Ovary (tissue), 9 donors: Measurements from ENCODE around the gene LSP1. TPM values are rescaled to one million over a fixed set of nuclear protein-coding genes. Genes with fewer than 3 reads are reported as not detected.
"Not testable (repeated sequence)": the region's sequence is repeated elsewhere in the genome, so short reads cannot be mapped to it uniquely, and the experiment has no call there.

Experiments used
- DNase-seq, 5 donors: peaks; one replicate each; pipeline ENCODE4 v3.0.0-alpha.2; 2019 to 2020
- H3K27ac ChIP-seq, 2 donors: fragments of 200-600 bp; one replicate each; pipeline versions ENCODE4 v1.5.1 to v1.8.0; 2019 to 2022
- H3K27me3 ChIP-seq: fragments of 200-600 bp; one replicate; pipeline ENCODE4 v1.8.0; 2022
- H3K36me3 ChIP-seq: fragments of 200-600 bp; sonication (generic); one replicate; pipeline ENCODE4 v1.5.1; 2019
- H3K4me1 ChIP-seq: one replicate; pipeline ENCODE4 v1.8.1; 2013; ENCODE audit warnings: mild to moderate bottlenecking, moderate library complexity; ENCODE audit not compliant: insufficient read depth
- H3K4me3 ChIP-seq: fragments of 200-600 bp; sonication (generic); one replicate; pipeline ENCODE4 v1.5.1; 2017
- H3K9me3 ChIP-seq, 2 donors: fragments of 200-600 bp in 1 of 2; sonication (generic) in 1 of 2; one replicate each; pipeline versions ENCODE4 v1.5.1 to v1.8.1; 2013 to 2019; ENCODE audit warnings: mild to moderate bottlenecking in 1 of 2, moderate library complexity in 1 of 2
- EP300 ChIP-seq: sonication (generic); formaldehyde crosslinking; IDR thresholded peaks from one replicate; pipeline ENCODE4 v1.6.1; 2017; ENCODE audit warnings: antibody characterized with exemption
- WGBS, 3 donors: extraction: QIAGEN DNeasy Blood & Tissue Kit in 1 of 3; methylation state at CpG; one replicate each; pipeline versions ENCODE4 v1.1.5 to v1.1.7; 2013 to 2017; 5-methylcytosine and 5-hydroxymethylcytosine counted together
- intact Hi-C, 4 donors: fragments of 100-400 bp; cut with DNase I; formaldehyde crosslinking; loops; one replicate each; pipeline versions ENCODE4 v1.11.0 to v1.15.1; 2022 to 2023
- microRNA-seq, 3 donors: library from miRNA; unstranded; fragments of <30 nt; microRNA quantifications; one replicate each; pipeline versions ENCODE4 to v1.2.0, GENCODE V29; 2019 to 2020
- polyA plus RNA-seq, 2 donors: library from polyadenylated mRNA; stranded (reverse); fragments of 200-250 nt in 1 of 2; fragments of 350-450 nt in 1 of 2; fragmentation: Illumina TruSeq in 1 of 2; extraction: RNeasy Lipid Tissue Mini Kit (QIAGEN cat#74804) in 1 of 2; gene quantifications; one replicate each; pipeline ENCODE4 v1.2.3, GENCODE V29; 2013 to 2014
- small RNA-seq: library from RNA; depleted of rRNA; stranded (forward); fragments of <200 nt; gene quantifications from one replicate; pipeline ENCODE3, GENCODE V24; 2016
- total RNA-seq, 7 donors: library from RNA; depleted of rRNA in 2 of 7; stranded (reverse); fragments of >200 nt in 2 of 7; fragmentation: NEBNext Ultra II Directional in 3 of 7; extraction: Animal tissue kit (Norgen Biotek cat#: 25700) in 3 of 7; gene quantifications; one replicate each; pipeline versions ENCODE4 v1.1.0 to v1.2.4, GENCODE V29; 2016 to 2023
- donor health status: DM: no; HTN: no; CAD: no; lungs with moderate emphysema.
- donor health status: DM: no; HTN: no; CAD: no.
- donor health status: Bipolar disorder and iron deficiency.
- donor health status: DM: yes; HTN: yes; CAD: no.
- donor health status: DM: no; HTN: no; CAD: no.
- donor health status: DM: yes; HTN: yes; CAD: no.

LSP1 gene
- total and polyA plus RNA-seq, 9 donors, result 3.5 to 22.0 (median 9.0) TPM

GRCh38 chr11:1939006-1939625 is 86.2 kb downstream of the LSP1 start:
- WGBS, 3 donors, result 9 to 13% (median 11%) methylated on average over 23 of the region's 23 CpGs
- Histone ChIP-seq H3K27ac (no peak overlapping the region), H3K4me3 (no peak overlapping the region), H3K36me3 (no peaks in the 10 kb centered on the region), H3K9me3 (no peaks in the 10 kb centered on the region), H3K4me1 (peaks cover 2% of the 10 kb centered on the region), H3K27me3 (no peaks in the 10 kb centered on the region)
- DNase-seq, result peak in 1 of 5 donors; percentile 12
- no peak for TF ChIP-seq EP300
- intact Hi-C loops, result loop anchor here in 1 of 4 donors (1.0 kb wide), 1 partner anchor 27 kb away; no protein-coding TSS in a partner anchor

GRCh38 chr11:1939788-1940187 is 86.9 kb downstream of the LSP1 start:
- H3K27ac ChIP-seq, H3K36me3 ChIP-seq, H3K4me3 ChIP-seq, H3K4me1 ChIP-seq, H3K9me3 ChIP-seq, H3K27me3 ChIP-seq: not testable (repeated sequence)
- peak in 1 of 5 donors; percentile 35 for DNase-seq
- WGBS, 3 donors, result 90 to 100% (median 95%) methylated on average over 1 of the region's 1 CpG
- intact Hi-C loops, result loop anchor here in 3 of 4 donors (1.0 to 10.0 kb wide), 3 partner anchors 27 to 45 kb away; partner anchors contain the start of gene PRR33 (in 2 of the 3)

Small RNAs within 50 kb of the gene (microRNA-seq; reads per million reads assigned to microRNA genes)
- 0 reads per million in 3 donors for gene MIR4298
- 0 reads per million in 3 donors for gene MIR7847

Small RNAs within 50 kb of the gene (small RNA-seq; reads per million reads assigned to genes)
- gene AC051649.1 (not detected), gene MIR4298 (not detected)

Other genes starting within 250 kb of the LSP1 start
- gene KRTAP5-3, start 244.6 kb upstream of the LSP1 start, total RNA-seq, result not detected
- not detected for gene KRTAP5-3, start 244.6 kb upstream of the LSP1 start, polyA plus RNA-seq
- not detected for gene KRTAP5-4, start 230.9 kb upstream of the LSP1 start, total RNA-seq
- not detected for gene KRTAP5-4, start 230.9 kb upstream of the LSP1 start, polyA plus RNA-seq
- not detected for gene KRTAP5-5, start 223.3 kb upstream of the LSP1 start, total RNA-seq
- gene KRTAP5-5, start 223.3 kb upstream of the LSP1 start, polyA plus RNA-seq, result not detected
- gene KRTAP5-6, start 155.9 kb upstream of the LSP1 start, total RNA-seq, result not detected
- not detected for gene KRTAP5-6, start 155.9 kb upstream of the LSP1 start, polyA plus RNA-seq
- gene IFITM10, start 102.5 kb upstream of the LSP1 start, total RNA-seq, result 1 to 10 TPM in 3 of 7 donors, under 1 TPM in 4; 0.56 to 3.6 (median 0.98) TPM
- under 1 TPM; 0.15 to 0.22 TPM for gene IFITM10, start 102.5 kb upstream of the LSP1 start, polyA plus RNA-seq
- 100 to 1,000 TPM; 107 to 545 (median 191) TPM for gene CTSD, start 89.2 kb upstream of the LSP1 start, total RNA-seq
- gene CTSD, start 89.2 kb upstream of the LSP1 start, polyA plus RNA-seq, result 100 to 1,000 TPM in 1 of 2 donors, 10 to 100 TPM in 1; 89.0 to 200 TPM
- gene SYT8, start 18.1 kb upstream of the LSP1 start, total RNA-seq, result 1 to 10 TPM in 1 of 7 donors, under 1 TPM in 1, not detected in 5; 0.24 to 2.4 TPM
- gene SYT8, start 18.1 kb upstream of the LSP1 start, polyA plus RNA-seq, result not detected
- gene TNNI2, start 14.1 kb upstream of the LSP1 start, total RNA-seq, result 1 to 10 TPM in 1 of 7 donors, under 1 TPM in 2, not detected in 4; 0.61 to 1.2 (median 0.70) TPM
- under 1 TPM in 1 of 2 donors, not detected in 1; 0.41 TPM for gene TNNI2, start 14.1 kb upstream of the LSP1 start, polyA plus RNA-seq
- gene PRR33, start 38.8 kb downstream of the LSP1 start, total RNA-seq, result not detected
- gene PRR33, start 38.8 kb downstream of the LSP1 start, polyA plus RNA-seq, result under 1 TPM in 1 of 2 donors, not detected in 1; 0.01 TPM
- 1 to 10 TPM in 4 of 7 donors, not detected in 3; 1.4 to 5.7 (median 2.0) TPM for gene TNNT3, start 66.6 kb downstream of the LSP1 start, total RNA-seq
- 1 to 10 TPM in 1 of 2 donors, under 1 TPM in 1; 0.22 to 9.0 TPM for gene TNNT3, start 66.6 kb downstream of the LSP1 start, polyA plus RNA-seq
- gene MRPL23, start 94.2 kb downstream of the LSP1 start, total RNA-seq, result 100 to 1,000 TPM in 2 of 7 donors, 10 to 100 TPM in 5; 33.2 to 145 (median 86.7) TPM
- 100 to 1,000 TPM in 1 of 2 donors, 10 to 100 TPM in 1; 21.7 to 106 TPM for gene MRPL23, start 94.2 kb downstream of the LSP1 start, polyA plus RNA-seq
- 1,000 to 10,000 TPM in 3 of 7 donors, 100 to 1,000 TPM in 4; 113 to 2,888 (median 765) TPM for gene H19, start 144.8 kb downstream of the LSP1 start, total RNA-seq
- 100 to 1,000 TPM; 315 to 601 TPM for gene H19, start 144.8 kb downstream of the LSP1 start, polyA plus RNA-seq